G401 (cell line): ENCODE results near the gene SLIT3. TPM values are rescaled to one million over a fixed set of nuclear protein-coding genes. Genes with fewer than 3 reads are reported as not detected.

Experiments
- DNase-seq: peaks from one replicate; pipeline ENCODE4 v3.0.0-alpha.2; 2015; ENCODE audit warnings: low spot score
- in situ Hi-C: cut with HindIII; loops from 2 replicates; pipeline ENCODE4 v1.10.0; 2016; ENCODE audit warnings: low sequenced_read_pairs, mixed read lengths
- total RNA-seq: library from RNA; depleted of rRNA; stranded (reverse); fragments of >200 nt; shearing (Covaris generic); gene quantifications from 2 replicates; pipeline ENCODE4 v1.2.3, GENCODE V29; 2014

Gene SLIT3
- total RNA-seq, 1 experiment from 2014 or later = 0.03 TPM

GRCh38 chr5:168995024-168995423 is 305.9 kb downstream of the SLIT3 start:
- no peak for DNase-seq
- in situ Hi-C loops = no loop called here

GRCh38 chr5:168992687-168993086 is 308.3 kb downstream of the SLIT3 start:
- DNase-seq = no peak
- in situ Hi-C loops = no loop called here

- DNase-seq = no peak
- in situ Hi-C loops = no loop called here
Observed at GRCh38 chr5:168992016-168992415, 308.9 kb downstream of the SLIT3 start.

- DNase-seq = no peak
- in situ Hi-C loops = no loop called here
Observed at GRCh38 chr5:168991311-168991710, 309.6 kb downstream of the SLIT3 start.

GRCh38 chr5:168990679-168991078 is 310.3 kb downstream of the SLIT3 start:
- DNase-seq = no peak
- in situ Hi-C loops = no loop called here

GRCh38 chr5:168989731-168990505 is 311.0 kb downstream of the SLIT3 start:
- DNase-seq = no peak
- in situ Hi-C loops = no loop called here

- in situ Hi-C loops = no loop called here
- DNase-seq = no peak
Observed at GRCh38 chr5:168988699-168989098, 312.2 kb downstream of the SLIT3 start.

- in situ Hi-C loops = no loop called here
Observed at GRCh38 chr5:168987543-168988300, 313.2 kb downstream of the SLIT3 start.

GRCh38 chr5:168985454-168985853 is 315.5 kb downstream of the SLIT3 start:
- in situ Hi-C loops = no loop called here
- DNase-seq = no peak

More at GRCh38 chr5:168987543-168988300, 313.2 kb downstream of the SLIT3 start:
- DNase-seq = peak; percentile 86

- no peak for DNase-seq
Observed at GRCh38 chr5:168984135-168984675, 316.7 kb downstream of the SLIT3 start.

GRCh38 chr5:168979135-168979534 is 321.8 kb downstream of the SLIT3 start:
- no peak for DNase-seq
- in situ Hi-C loops = no loop called here

More at GRCh38 chr5:168984135-168984675, 316.7 kb downstream of the SLIT3 start:
- in situ Hi-C loops = no loop called here

- in situ Hi-C loops = no loop called here
- DNase-seq = no peak
Observed at GRCh38 chr5:168978500-168978899, 322.4 kb downstream of the SLIT3 start.

- DNase-seq = no peak
- in situ Hi-C loops = no loop called here
Observed at GRCh38 chr5:168978015-168978414, 322.9 kb downstream of the SLIT3 start.

GRCh38 chr5:168976311-168976970 is 324.5 kb downstream of the SLIT3 start:
- DNase-seq = no peak
- in situ Hi-C loops = no loop called here

- in situ Hi-C loops = no loop called here
- no peak for DNase-seq
Observed at GRCh38 chr5:168975331-168975730, 325.6 kb downstream of the SLIT3 start.

GRCh38 chr5:168974082-168974481 is 326.9 kb downstream of the SLIT3 start:
- no peak for DNase-seq

GRCh38 chr5:168972731-168973130 is 328.2 kb downstream of the SLIT3 start:
- in situ Hi-C loops = no loop called here

More at GRCh38 chr5:168974082-168974481, 326.9 kb downstream of the SLIT3 start:
- in situ Hi-C loops = no loop called here

GRCh38 chr5:168971100-168971499 is 329.8 kb downstream of the SLIT3 start:
- DNase-seq = no peak
- in situ Hi-C loops = no loop called here

More at GRCh38 chr5:168972731-168973130, 328.2 kb downstream of the SLIT3 start:
- DNase-seq = no peak

- DNase-seq = peak; percentile 57
- in situ Hi-C loops = no loop called here
Observed at GRCh38 chr5:168969326-168969886, 331.5 kb downstream of the SLIT3 start.
